Left colon (tissue), 2 donors: ENCODE results near the gene DSTYK. TPM values are rescaled to one million over a fixed set of nuclear protein-coding genes. Genes with fewer than 3 reads are reported as not detected.

Source experiments
- ATAC-seq: fragments of 200-7000 bp; cut with Tn5 transposase; one replicate; pipeline ENCODE4 v1.9.1; 2020; ENCODE audit warnings: mild to moderate bottlenecking, moderate library complexity
- DNase-seq, 2 donors: peaks; one replicate each; pipeline ENCODE4 v3.0.0-alpha.2; 2020
- intact Hi-C, 2 donors: fragments of 100-400 bp; cut with DNase I in 1 of 2; cut with micrococcal nuclease in 1 of 2; formaldehyde crosslinking; loops; one replicate each; pipeline versions ENCODE4 v1.11.2 to v1.14.0; 2022; cut with DNase I, micrococcal nuclease
- long read RNA-seq: library from polyadenylated mRNA; unstranded; transcript quantifications from one replicate; pipeline ENCODE4 v2.0.0, GENCODE V29; 2021
- total RNA-seq, 2 donors: library from RNA; stranded (reverse); fragmentation: NEBNext Ultra II Directional; extraction: Animal tissue kit (Norgen Biotek cat#: 25700); gene quantifications; one replicate each; pipeline ENCODE4 v1.2.1, GENCODE V29; 2021
- donor health status: DM: no; HTN: no; CAD: no.
- donor health status: DM: yes; HTN: yes; CAD: no.

Gene DSTYK, protein sequence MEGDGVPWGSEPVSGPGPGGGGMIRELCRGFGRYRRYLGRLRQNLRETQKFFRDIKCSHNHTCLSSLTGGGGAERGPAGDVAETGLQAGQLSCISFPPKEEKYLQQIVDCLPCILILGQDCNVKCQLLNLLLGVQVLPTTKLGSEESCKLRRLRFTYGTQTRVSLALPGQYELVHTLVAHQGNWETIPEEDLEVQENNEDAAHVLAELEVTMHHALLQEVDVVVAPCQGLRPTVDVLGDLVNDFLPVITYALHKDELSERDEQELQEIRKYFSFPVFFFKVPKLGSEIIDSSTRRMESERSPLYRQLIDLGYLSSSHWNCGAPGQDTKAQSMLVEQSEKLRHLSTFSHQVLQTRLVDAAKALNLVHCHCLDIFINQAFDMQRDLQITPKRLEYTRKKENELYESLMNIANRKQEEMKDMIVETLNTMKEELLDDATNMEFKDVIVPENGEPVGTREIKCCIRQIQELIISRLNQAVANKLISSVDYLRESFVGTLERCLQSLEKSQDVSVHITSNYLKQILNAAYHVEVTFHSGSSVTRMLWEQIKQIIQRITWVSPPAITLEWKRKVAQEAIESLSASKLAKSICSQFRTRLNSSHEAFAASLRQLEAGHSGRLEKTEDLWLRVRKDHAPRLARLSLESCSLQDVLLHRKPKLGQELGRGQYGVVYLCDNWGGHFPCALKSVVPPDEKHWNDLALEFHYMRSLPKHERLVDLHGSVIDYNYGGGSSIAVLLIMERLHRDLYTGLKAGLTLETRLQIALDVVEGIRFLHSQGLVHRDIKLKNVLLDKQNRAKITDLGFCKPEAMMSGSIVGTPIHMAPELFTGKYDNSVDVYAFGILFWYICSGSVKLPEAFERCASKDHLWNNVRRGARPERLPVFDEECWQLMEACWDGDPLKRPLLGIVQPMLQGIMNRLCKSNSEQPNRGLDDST
- 1 to 10 TPM; 4.7 to 7.0 TPM for total RNA-seq
- long read RNA-seq, full-length matches to known transcripts, result 6 of 11 reads
- long read RNA-seq, partial matches to known transcripts, result 0 of 11 reads
- long read RNA-seq, other reads (novel, unspliced or antisense), result 5 of 11 reads

DNA sequence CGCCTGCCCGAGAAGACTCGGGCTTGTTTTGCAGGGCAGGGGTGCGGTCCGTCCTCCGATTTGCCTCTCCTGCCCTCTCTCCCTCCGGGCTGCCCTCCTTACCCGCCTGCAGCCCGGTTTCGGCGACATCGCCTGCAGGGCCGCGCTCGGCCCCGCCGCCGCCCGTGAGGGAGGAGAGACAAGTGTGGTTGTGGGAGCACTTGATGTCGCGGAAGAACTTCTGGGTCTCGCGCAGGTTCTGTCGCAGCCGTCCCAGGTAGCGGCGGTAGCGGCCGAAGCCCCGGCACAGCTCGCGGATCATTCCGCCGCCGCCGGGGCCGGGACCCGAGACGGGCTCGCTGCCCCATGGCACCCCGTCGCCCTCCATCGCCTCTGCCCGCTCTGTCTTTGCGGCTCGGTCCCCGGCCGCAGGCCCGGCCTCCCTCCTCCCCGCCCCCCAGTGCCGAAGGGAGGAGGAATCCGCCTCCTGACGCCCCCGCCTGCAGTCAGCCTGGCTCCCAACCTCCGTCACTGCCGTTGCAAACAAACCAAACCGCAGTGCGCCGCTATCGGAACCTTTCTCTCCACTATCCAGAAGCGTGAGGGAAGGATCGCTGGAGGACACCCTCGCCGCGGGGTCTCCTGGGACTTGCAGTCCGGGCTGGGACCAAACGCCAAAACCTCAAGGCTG is at the start of gene DSTYK:
Gene DSTYK, minus strand, starts transcription at position 534 of the 670 bp plus-strand sequence. Its CDS starts 167 bp downstream, at position 367.
- intact Hi-C loops, result no loop called here
- DNase-seq, result peak; percentile 91 to 95
- ATAC-seq, result peak; percentile 92

DNA sequence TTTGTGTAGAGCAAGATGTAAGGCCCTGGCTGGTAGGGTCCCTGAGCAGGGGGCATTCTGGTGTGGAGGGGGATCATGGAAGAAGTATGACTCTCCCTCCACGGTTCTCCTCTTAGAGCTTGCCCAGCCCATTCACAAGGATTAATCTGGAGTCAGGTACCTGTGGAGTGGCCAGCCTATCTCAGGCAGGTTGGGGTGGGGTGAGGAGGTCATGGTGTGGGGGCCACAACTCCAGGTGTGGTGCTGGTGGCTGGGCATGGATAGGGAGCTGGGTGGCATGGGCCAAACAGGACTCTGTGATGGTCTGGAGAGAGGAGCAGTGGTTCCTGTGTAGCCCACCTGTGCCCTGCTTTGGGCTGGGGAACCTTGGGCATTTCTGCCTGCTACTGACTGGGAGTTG is 48.5 kb upstream of the DSTYK start:
- intact Hi-C loops, result loop anchor here (10.0 kb wide), 2 partner anchors 115 to 285 kb away; no protein-coding TSS in a partner anchor

DNA sequence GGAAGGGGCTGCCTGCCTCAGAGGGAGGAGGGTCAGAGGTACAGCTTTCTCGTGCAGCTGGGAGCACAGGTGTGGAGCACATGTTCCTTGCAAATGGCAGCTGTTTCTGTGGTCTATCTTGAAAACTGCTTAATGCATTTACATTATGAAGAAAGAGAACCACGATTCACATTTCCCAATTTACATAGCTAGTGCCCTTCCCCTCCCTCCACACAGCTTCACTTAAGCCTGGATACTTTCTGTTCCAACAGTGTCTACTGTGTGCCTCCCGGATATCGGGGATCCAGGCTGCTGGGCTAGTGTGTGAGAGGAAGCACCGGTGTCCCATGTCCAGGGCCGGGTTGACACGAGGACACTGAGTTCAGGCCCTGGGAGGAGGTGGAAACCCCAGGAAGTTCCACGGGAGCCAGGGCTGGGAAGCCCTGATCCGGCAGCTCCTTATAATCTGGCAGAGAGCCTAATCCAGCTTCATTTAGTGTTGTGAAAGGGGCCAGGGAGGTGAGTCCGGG is 47.9 kb upstream of the DSTYK start:
- intact Hi-C loops, result loop anchor here (10.0 kb wide), 2 partner anchors 115 to 285 kb away; no protein-coding TSS in a partner anchor
- ATAC-seq, result no peak
- DNase-seq, result no peak

More for the DNA sequence above, 48.5 kb upstream of the DSTYK start:
- ATAC-seq (no peak), DNase-seq (no peak)

DNA sequence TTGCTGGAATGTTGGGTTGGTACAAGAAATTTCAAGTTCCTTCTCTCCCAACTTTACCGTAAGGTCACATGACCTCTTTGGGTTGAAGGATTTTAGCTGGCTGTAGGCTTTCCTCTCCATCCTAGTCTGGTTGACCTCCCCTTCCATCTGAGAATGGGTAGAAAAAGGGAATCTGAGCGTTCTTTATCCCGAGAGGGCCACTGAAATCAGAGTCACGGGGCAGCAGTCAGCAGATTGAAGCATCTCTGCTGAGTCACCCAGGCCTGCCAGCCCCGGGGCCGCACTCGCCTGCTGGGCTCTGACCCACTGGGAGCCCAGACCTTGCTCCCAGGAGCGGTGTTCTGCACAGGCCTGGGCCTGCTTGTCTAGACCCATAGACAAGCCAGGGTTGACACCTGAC is 47.2 kb upstream of the DSTYK start:
- ATAC-seq (no peak), DNase-seq (no peak)
- intact Hi-C loops, result loop anchor here (10.0 kb wide), 2 partner anchors 114 to 284 kb away; no protein-coding TSS in a partner anchor

DNA sequence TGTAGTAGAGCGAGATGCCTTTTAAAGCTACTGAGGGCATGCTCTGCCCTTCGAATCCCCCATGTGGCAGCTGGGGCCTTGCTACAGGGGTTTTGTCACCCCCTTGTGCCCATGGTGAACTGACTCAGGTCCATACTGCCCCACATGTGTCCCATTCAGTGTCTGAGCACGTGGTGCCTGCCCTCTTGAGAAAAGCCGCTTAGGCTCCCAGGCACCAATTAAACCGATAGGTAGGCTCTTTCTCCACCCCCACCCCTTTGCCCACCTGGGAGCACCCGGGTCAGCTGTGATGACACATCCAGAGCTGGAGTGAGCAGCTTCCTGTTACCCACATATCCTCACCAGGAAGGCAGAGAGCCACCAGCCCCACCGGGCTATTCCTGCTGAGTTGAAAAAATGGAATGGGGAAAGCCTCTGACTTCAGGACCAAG is 46.8 kb upstream of the DSTYK start:
- DNase-seq, result no peak
- ATAC-seq, result peak; percentile 61
- intact Hi-C loops, result loop anchor here (10.0 kb wide), 2 partner anchors 113 to 283 kb away; no protein-coding TSS in a partner anchor

DNA sequence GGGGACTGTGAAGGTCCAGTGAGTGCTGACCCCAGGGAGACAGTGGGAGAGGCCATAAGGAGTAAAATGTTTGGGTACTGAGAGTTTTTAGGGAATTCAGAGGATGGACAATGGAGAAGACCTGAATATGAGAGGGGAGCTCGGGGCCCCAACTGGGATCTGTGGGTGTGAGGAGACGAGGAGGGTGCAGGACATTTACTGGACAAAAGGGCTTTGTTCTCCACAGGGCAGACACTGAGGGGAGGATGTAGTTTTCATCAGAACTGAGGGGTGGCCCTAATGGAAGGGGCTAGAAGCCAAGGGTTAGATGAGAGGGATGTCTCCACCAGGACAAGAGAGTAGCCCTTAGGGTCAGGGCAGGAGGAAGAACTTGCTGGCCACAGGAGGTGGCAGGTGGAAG is 46.2 kb upstream of the DSTYK start:
- DNase-seq, result no peak
- ATAC-seq, result no peak
- intact Hi-C loops, result loop anchor here (10.0 kb wide), 2 partner anchors 113 to 283 kb away; no protein-coding TSS in a partner anchor

DNA sequence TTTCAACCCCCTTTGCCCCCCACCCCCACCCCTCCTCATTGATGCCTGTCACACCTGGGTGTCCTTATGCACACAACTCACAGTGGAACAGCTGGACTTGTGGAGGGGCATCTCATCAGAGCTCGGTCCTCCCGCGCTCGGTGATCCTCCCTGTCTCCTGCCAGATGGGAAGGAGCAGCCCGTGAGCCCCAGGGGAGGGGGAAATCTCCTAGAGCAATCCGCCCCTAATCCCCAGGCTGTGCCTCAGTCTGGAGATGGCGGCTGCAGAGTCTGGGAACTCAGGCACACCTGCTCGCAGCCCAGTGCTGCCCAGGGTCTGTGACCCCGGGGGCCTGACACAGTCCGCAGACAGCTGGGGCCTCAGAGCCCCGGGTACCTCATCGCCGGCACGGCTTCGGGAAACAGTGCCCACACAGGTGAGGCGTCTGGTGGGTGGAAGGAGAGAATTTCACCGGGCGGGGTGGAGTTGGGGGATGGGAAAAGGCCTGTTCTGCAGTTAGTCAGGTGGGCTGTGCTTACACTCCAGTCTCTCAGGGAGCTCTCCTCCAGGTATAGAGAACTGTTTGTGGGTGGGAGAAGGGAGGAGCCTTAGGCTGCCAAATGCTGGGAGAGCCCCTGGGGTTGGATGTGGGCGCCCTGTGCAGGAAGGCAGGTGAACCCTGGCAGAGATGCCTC is 45.6 kb upstream of the DSTYK start:
- intact Hi-C loops, result loop anchor here (10.0 kb wide), 2 partner anchors 112 to 282 kb away; no protein-coding TSS in a partner anchor
- ATAC-seq (no peak), DNase-seq (no peak)

DNA sequence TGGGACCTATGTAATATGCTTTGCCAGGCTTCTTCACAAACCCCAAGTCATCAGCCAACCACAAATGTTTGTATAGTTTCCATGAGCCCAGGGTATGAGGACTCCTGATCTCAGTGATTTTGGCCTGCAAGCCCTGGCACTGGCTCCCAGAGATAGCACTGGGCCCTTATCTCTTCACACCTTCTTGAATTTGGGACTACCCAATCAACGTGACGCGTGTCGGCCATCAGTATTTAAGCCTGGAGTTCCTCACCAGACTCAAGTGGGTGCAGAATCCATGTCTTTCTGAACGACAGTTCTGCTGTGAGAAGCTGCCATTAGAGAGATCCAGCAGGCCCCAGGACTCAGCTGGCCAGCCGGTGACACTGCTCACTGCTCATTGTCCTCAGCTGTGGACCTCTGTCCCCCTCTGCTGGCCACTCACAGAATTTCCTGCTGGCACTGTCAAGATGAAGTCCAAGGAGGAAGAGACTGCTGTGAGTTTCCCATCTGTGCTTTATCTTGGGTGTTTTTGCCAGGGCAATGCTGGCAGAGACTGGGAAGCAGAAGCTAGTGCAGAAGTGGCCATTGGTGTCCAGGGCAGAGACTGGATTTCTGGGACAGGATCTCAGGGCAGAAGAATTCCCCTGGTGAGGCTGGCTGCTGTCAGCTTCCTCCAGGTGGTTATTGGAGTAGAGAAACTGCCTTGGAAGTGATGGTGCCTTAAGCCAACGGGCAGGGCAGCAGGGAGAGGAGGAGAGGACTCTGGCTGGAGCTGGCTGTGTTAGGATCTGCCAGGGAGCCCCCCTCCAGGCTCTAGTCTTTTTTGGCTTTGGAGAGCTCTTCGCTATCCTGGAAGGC is 44.7 kb upstream of the DSTYK start:
- DNase-seq (peak; percentile 82 to 92), ATAC-seq (peak; percentile 94)
- intact Hi-C loops, result loop anchor here (10.0 kb wide), 2 partner anchors 111 to 281 kb away; no protein-coding TSS in a partner anchor

DNA sequence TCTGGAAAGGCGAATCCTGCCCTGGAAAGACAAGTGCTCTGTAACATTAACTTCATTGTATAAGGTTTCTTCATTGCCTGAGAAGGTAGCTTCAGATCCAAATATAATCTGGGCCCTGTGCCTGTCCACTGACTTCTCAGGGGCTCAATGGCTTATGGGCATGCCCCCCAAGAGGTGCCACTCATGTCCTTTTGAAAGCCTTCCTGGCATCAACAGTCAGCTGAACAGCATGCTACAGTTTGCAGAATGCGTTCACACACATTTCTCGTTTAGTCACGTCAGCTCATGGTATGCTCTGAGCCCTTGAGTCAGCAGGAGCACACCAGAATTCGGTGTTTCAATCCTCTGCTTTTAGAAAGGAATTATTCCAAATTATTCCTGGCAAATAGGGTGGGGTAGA is 40.1 kb upstream of the DSTYK start:
- DNase-seq (no peak), ATAC-seq (no peak)
- intact Hi-C loops, result loop anchor here (10.0 kb wide), 2 partner anchors 107 to 277 kb away; no protein-coding TSS in a partner anchor

DNA sequence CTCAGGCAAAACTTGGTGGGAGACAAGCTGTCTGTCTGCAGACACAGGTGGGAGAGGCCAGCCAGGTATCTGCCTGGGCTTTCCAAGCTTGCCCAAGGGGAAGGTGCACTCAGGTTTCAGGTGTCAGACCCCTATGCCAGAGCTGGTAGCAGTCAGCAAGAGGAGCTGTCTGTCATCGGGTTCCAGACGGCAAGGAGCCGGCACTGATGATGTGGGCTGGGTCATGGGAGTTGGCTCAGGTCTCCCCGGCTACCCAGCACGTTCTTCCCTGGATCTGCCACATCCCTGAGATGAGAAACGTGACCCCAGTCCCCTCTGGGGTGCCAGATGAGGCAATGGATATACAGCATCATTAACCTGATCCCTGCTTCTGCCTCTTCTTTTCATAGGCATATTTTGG is 39.2 kb upstream of the DSTYK start:
- DNase-seq, result no peak
- intact Hi-C loops, result loop anchor here (10.0 kb wide), 2 partner anchors 106 to 276 kb away; no protein-coding TSS in a partner anchor
- no peak for ATAC-seq

DNA sequence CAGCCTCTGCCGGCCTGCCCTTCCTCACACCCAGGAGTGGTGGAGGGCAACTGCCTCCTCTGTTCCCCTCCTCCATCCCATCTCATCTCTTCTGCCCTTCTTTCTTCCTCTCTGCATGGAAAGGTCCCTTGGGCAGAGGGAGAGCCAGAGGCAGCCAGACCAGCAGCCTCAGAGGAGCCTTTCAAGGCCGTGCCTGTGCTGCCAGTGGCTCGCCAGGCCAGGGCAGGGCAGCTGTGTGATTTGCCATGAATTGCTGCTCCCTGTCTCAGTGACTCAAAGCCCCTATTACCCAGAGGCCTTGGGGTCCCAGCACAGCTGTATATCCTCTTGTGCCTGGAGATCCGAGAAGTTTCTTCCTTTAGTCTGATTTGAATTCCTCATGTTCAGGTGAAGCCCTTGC is 38.1 kb upstream of the DSTYK start:
- intact Hi-C loops, result loop anchor here (10.0 kb wide), 2 partner anchors 105 to 275 kb away; no protein-coding TSS in a partner anchor
- ATAC-seq, result peak; percentile 26

DNA sequence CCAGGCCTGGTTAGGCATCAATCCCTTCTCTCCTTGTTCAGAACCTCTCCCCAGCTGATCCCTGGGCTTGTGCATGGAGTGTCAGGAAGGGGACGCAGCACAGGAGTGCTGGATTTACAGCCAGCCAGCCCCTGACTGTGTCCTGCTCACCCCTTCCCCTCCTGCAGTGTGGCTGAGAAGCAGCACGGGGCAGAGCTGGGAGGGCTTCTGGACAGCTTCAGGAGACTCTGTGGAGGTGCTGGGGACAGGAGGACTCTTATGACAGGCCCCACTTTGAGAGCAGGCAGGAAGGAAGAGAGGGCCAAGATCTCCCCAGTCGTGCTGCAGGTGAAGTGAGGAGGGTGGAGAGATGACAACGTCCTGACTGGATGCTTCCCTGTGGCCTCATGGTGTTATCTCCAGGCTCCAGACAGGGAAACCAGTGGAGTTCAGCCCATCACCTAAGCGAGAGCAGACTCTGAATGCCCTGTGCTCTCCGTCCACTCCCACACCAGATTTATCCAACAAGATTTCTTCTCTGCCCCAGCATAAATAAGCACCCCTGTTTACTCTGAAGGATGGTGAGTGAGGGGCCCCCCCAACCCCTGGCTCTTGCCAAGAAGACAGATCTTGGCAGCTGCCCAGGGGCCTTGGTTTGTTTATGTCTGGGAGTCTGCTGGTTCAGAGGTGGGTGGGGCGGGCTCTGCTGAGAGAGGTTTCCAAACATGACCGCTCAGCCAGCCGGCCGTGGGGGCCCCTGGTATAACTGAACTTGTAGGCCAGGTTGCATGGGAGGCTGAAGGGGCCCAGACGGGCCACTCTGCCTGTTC is 37.5 kb upstream of the DSTYK start:
- DNase-seq (peak; percentile 64 to 79), ATAC-seq (peak; percentile 74)
- intact Hi-C loops, result no loop called here

More for the DNA sequence above, 38.1 kb upstream of the DSTYK start:
- no peak for DNase-seq

DNA sequence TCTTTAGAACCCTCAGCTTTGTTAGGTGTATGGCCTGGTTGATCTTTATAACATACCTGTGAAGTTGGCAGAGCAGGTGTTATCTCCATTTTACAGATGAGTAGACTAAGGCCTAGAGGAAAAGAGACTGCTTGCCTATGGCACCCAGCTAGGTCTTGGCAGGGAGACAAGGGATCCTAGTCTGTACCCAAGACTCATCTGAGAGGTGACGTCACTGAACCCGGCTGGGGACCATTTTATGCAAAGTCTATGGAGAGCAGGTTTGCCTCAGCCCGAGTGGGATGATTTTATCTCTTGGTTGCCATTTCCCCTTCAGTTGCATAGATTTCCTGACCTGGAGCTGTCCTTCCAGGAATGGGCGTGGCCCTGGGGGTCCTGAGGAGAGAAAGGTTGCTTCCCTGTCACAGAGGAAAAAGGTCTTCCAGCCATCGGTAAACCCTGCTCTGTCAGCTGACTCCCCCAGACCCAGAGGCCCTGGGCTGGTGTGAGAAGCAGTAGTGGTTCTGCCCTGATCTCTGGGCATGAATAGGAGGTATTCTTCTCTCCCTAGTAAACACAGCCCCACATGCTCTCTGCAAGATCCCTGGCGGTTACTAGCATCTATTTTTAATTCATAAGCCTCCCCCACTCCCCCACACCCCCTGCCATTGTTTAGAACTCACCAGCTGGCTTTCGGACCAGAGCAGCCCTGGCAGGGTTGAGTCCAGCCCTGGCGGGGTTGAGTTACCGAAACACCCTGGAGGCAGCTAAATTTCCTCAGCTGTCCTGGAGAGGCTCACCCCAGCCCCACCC is 35.8 kb upstream of the DSTYK start:
- intact Hi-C loops, result no loop called here
- no peak for DNase-seq
- no peak for ATAC-seq

DNA sequence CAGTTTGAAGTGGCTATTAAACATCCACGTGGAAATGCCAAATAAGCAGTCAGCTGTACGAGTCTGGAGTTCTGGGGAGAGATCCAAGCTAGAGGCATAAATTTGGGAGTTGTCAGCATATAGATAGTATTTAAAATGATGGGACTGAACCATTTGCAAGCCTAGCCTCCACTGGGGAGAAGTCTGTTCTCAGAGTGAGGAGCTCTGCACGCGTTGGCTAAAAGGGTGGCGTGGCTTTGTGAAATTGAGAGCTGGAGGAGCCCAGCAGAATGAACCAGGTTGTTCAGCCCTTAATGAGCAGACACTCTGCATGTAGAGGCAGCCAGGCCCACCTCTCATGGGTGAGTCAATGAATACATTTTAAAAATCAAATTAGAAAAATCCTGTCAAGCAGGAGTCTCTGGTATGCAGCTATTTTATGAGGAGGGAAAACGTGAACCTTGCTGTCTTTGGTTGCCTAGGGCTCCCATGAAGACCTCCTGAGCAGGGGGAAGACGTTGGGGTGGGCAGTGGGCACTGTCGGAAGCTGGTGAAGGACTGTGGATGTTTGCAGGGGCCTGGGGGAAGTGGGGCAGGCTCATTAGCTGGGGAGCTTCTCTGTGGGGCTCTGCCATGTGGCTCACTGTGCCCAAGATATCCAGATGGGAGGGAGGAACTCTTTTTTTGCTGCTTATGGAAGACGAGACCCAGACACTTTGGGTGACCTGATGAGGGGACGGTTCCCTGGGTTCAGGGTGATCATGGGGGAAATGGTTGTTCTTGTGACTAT is 35.0 kb upstream of the DSTYK start:
- intact Hi-C loops, result no loop called here
- ATAC-seq (no peak), DNase-seq (no peak)
